NCI-H748 (cell line): ENCODE results near the gene TEC.

Experiments used
- DNase-seq: peaks from one replicate; lab custom pipeline; 2025; ENCODE audit not compliant: unreplicated experiment; lab: John Stamatoyannopoulos, UW

The TEC gene

GRCh38 chr4:48093991-48094416, 175.6 kb downstream of the TEC start:
- no peak for DNase-seq

DNA sequence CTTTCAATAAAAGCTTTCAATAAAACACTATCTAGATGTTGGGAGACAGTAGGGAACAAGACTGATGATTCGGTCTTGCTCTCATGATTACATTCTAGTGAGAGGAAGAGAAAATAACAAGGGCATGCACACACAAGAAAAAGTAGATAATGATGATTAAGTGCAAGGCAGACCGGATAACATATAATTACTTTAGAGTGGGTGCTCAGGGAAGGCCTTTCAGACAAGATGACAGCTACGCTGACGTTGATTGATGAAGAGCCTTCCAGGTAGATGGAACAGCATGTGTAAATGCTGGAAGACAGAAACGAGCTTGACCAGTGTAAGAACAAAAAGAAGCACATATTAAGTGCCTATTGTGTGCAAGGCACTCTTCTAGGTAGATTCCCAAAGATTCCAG, 179.0 kb downstream of the TEC start:
- peak; percentile 90 for DNase-seq

GRCh38 chr4:48085821-48086589, 183.6 kb downstream of the TEC start:
- DNase-seq = no peak
